GM21529 (cell line): Measurements from ENCODE around the gene OR11H7.
"Not testable (repeated sequence)": the region's sequence is repeated elsewhere in the genome, so short reads cannot be mapped to it uniquely, and the experiment has no call there.

ENCODE experiments used
- ATAC-seq: cut with Tn5 transposase; IDR thresholded peaks from one replicate; pipeline ENCODE4 v1.9.1; 2021; ENCODE audit not compliant: unreplicated experiment

The OR11H7 gene

DNA sequence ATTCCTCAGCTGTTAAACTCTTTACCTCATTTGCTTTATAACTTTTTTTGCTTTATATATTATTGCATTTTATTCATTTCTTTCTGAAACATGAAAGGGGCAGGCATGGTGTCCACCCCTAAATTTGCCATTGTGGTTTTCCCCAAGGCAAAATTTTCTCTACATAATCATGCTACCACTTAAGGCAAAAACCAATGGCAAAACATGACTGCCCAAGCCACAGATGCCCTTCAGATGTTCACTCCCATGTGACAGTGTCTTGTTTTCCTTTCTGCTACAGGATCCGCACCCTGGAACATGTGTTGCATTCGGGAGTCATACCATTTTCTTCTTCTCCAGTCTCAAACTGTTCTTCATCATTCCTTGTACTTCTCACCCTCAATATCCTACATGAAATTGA, 48.6 kb downstream of the OR11H7 start:
- ATAC-seq, result no peak

DNA sequence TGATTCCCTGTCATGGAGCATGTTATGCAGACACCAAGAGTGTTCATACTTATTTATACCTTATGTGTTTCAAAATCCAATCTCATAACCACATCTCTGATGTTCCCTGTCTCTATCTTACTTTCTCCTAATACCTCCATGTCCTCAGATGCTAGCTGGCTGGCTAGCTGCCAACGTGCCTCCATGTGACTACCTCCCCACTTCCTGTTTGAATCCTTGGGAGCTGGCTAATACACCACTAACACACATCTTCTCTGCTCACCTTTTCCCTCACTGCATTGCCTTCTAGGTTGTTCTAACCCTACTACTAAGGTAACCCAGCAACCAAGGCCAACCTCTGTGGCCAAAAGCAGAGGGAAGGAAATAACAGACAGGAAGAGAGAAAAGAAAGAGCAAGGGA, 49.6 kb downstream of the OR11H7 start:
- ATAC-seq, result no peak

DNA sequence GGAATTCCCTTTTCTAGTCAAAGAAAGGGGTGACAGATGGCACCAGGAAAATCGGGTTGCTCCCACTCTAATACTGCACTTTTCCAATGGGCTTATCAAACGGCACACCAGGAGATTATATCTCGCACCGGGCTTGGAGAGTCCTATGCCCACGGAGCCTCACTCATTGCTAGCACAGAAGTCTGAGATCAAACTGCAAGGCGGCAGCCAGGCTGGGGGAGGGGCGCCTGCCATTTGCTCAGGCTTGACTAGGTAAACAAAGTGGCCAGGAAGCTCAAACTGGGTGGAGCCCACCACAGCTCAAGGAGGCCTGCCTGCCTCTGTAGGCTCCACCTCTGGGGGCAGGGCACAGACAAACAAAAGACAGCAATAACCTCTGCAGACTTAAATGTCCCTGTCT, 51.5 kb downstream of the OR11H7 start:
- not testable (repeated sequence) for ATAC-seq
